ENCODE results near the gene ATF4. TPM values are rescaled to one million over a fixed set of nuclear protein-coding genes. Genes with fewer than 3 reads are reported as not detected.

Gene ATF4
- total RNA-seq, 1 experiment from 2014 or later = 608 TPM

GRCh38 chr22:39524753-39525657 lies 4.6 kb downstream of the ATF4 start:
- H3K36me3 ChIP-seq (ENCODE audit: control insufficient read depth in 1 of 2, insufficient read depth in 2 of 2, low read length in 2 of 2) = peaks cover 18 to 49% of the 10 kb centered on the region in 2 experiments
- ATAC-seq (no peak), DNase-seq (ENCODE audit: low read depth, low spot score) (no peak)
- intact Hi-C loops (cut with micrococcal nuclease) = loop anchor here (5.0 kb wide), 1 partner anchor 208 kb away; the partner anchor contains the start of gene RPL3
- H3K27ac ChIP-seq (ENCODE audit: low read depth, low read length) = peak overlapping the region; percentile 24; the same call in 1 of the 2 replicates
- H3K9me2 ChIP-seq (ENCODE audit: insufficient read depth) = no peaks in the 10 kb centered on the region
- no peak overlapping the region for H3K4me3 ChIP-seq (replicated peaks in 1 of 2; ENCODE audit: low read depth in 1 of 2, low read length in 2 of 2)
- POLR2A ChIA-PET = interaction anchor here (0.9 to 1.7 kb wide), 5 partner anchors 23 to 210 kb away, joined by 3 to 6 read pairs (median 4); partner anchors contain the start of gene MIEF1
- BruUV-seq (replicated peaks) = no TSS peak
- H2AFZ ChIP-seq (ENCODE audit: low read depth, low read length, poor library complexity, severe bottlenecking) = no peak overlapping the region
- no peak overlapping the region for H3K9ac ChIP-seq (ENCODE audit: low read length)
- H3K27me3 ChIP-seq (ENCODE audit: insufficient read depth, low read length) = no peaks in the 10 kb centered on the region
- TF ChIP-seq SRF (IDR thresholded peaks at IDR 0.05; ENCODE audit: low read depth) = no peak
- TF ChIP-seq CTCF (IDR thresholded peaks at IDR 0.05 in 2 of 3, conservative IDR thresholded peaks at IDR 0.05 in 1 of 3; ENCODE audit: borderline replicate concordance in 1 of 3, insufficient read depth in 1 of 3, low read depth in 2 of 3, low read length in 2 of 3) = no peak
- TF ChIP-seq ZNF274 (IDR thresholded peaks at IDR 0.05; ENCODE audit: low read depth, low read length) = no peak
- no peak for TF ChIP-seq JUND (IDR thresholded peaks at IDR 0.05)
- no peak for TF ChIP-seq ELF1 (IDR thresholded peaks at IDR 0.05; ENCODE audit: borderline replicate concordance, low read depth)
- no peak for TF ChIP-seq CBX3 (IDR thresholded peaks at IDR 0.05; ENCODE audit: low read depth)
- no peak overlapping the region for H3K4me2 ChIP-seq (ENCODE audit: low read length)
- RAD21 ChIA-PET (ENCODE audit: low non-redundant PET in 1 of 2, low total read pairs in 2 of 2, uncharacterized antibody in 2 of 2, unreplicated experiment in 2 of 2) = no interaction called here
- H3K9me3 ChIP-seq (ENCODE audit: control insufficient read depth in 1 of 2, insufficient read depth in 1 of 2, low read depth in 1 of 2, low read length in 2 of 2) = no peaks in the 10 kb centered on the region
- H4K20me1 ChIP-seq (ENCODE audit: insufficient read depth) = peaks cover 25% of the 10 kb centered on the region; the same call in 1 of the 2 replicates
- CTCF ChIA-PET = interaction anchor here (0.6 to 3.9 kb wide), 4 partner anchors 23 to 499 kb away, joined by 3 to 11 read pairs (median 7); partner anchors contain the start of gene MIEF1
- H3K79me2 ChIP-seq (ENCODE audit: insufficient read depth, low read length) = peaks cover 56% of the 10 kb centered on the region
- H3K4me1 ChIP-seq (ENCODE audit: control insufficient read depth in 1 of 2, insufficient read depth in 2 of 2, low read length in 2 of 2) = peaks cover 11 to 35% of the 10 kb centered on the region in 2 experiments; a peak in 3 of 4 replicates
